Measurements from ENCODE around the gene GATA5.

GATA5 gene

GRCh38 chr20:62415354-62416111 is 60.3 kb downstream of the GATA5 start:
- Histone ChIP-seq H3K9ac (ENCODE audit: low read depth, low read length, poor library complexity) (no peak overlapping the region), H3K4me2 (ENCODE audit: insufficient read depth, low read length, poor library complexity, severe bottlenecking) (no peak overlapping the region), H3K36me3 (replicated peaks in 1 of 2; ENCODE audit: control insufficient read depth in 2 of 2, insufficient read depth in 2 of 2, low read length in 2 of 2) (no peaks in the 10 kb centered on the region), H2BK12ac (ENCODE audit: low read length) (peak overlapping the region; percentile 84), H2BK15ac (ENCODE audit: low read length) (peak overlapping the region; percentile 17), H3K4me3 (ENCODE audit: low read length in 2 of 2) (no peak overlapping the region), H2BK120ac (ENCODE audit: low read depth, low read length) (no peak overlapping the region), H3K4me1 (ENCODE audit: control insufficient read depth in 2 of 2, insufficient read depth in 1 of 2, low read depth in 1 of 2, low read length in 2 of 2) (no peaks in the 10 kb centered on the region), H2AFZ (ENCODE audit: low read length) (no peak overlapping the region), H3K9me3 (replicated peaks in 1 of 2; ENCODE audit: control insufficient read depth in 2 of 2, insufficient read depth in 1 of 2, low read depth in 1 of 2, low read length in 2 of 2) (no peaks in the 10 kb centered on the region), H2BK5ac (ENCODE audit: low read length) (no peak overlapping the region), H3K27me3 (ENCODE audit: control insufficient read depth in 3 of 3, insufficient read depth in 3 of 3, low read depth in 1 of 3, low read length in 3 of 3) (peaks cover 0 to 70% (median 0%) of the 10 kb centered on the region in 3 experiments), H3K23ac (ENCODE audit: low read depth, low read length, poor library complexity) (peak overlapping the region; percentile 80), H4K8ac (ENCODE audit: low read depth, low read length) (no peak overlapping the region), H3K79me1 (ENCODE audit: low read depth, low read length) (no peaks in the 10 kb centered on the region), H3K18ac (ENCODE audit: low read length) (no peak overlapping the region), H4K91ac (ENCODE audit: low read depth, low read length, poor library complexity) (peak overlapping the region; percentile 53), H2AK5ac (ENCODE audit: low read depth, low read length) (peak overlapping the region; percentile 75), H3K14ac (ENCODE audit: low read length) (peak overlapping the region; percentile 8), H3K4ac (ENCODE audit: low read length) (no peak overlapping the region), H3K27ac (replicated peaks; ENCODE audit: low read length) (no peak overlapping the region)
- no peak for DNase-seq (ENCODE audit: low spot score)
- WGBS, 2 donors (ENCODE audit: extremely low coverage in 2 of 2, insufficient read length in 2 of 2, insufficient replicate concordance in 1 of 2): no CpG with 5 or more reads among the region's 24 CpGs

GRCh38 chr20:62413896-62414481 is 61.8 kb downstream of the GATA5 start:
- Histone ChIP-seq H3K4me3 (ENCODE audit: low read length in 2 of 2) (no peak overlapping the region), H3K36me3 (replicated peaks in 1 of 2; ENCODE audit: control insufficient read depth in 2 of 2, insufficient read depth in 2 of 2, low read length in 2 of 2) (no peaks in the 10 kb centered on the region), H3K79me1 (ENCODE audit: low read depth, low read length) (no peaks in the 10 kb centered on the region), H3K18ac (ENCODE audit: low read length) (peak overlapping the region; percentile 71), H3K9ac (ENCODE audit: low read depth, low read length, poor library complexity) (no peak overlapping the region), H2BK5ac (ENCODE audit: low read length) (no peak overlapping the region), H3K23ac (ENCODE audit: low read depth, low read length, poor library complexity) (peak overlapping the region; percentile 65), H3K9me3 (replicated peaks in 1 of 2; ENCODE audit: control insufficient read depth in 2 of 2, insufficient read depth in 1 of 2, low read depth in 1 of 2, low read length in 2 of 2) (no peaks in the 10 kb centered on the region), H2BK12ac (ENCODE audit: low read length) (peak overlapping the region; percentile 84), H3K4ac (ENCODE audit: low read length) (no peak overlapping the region), H3K4me1 (ENCODE audit: control insufficient read depth in 2 of 2, insufficient read depth in 1 of 2, low read depth in 1 of 2, low read length in 2 of 2) (peaks cover 0 to 3% of the 10 kb centered on the region in 2 donors), H2BK120ac (ENCODE audit: low read depth, low read length) (no peak overlapping the region), H2BK15ac (ENCODE audit: low read length) (peak overlapping the region; percentile 85), H4K8ac (ENCODE audit: low read depth, low read length) (no peak overlapping the region), H2AFZ (ENCODE audit: low read length) (no peak overlapping the region), H3K4me2 (ENCODE audit: insufficient read depth, low read length, poor library complexity, severe bottlenecking) (no peak overlapping the region), H4K91ac (ENCODE audit: low read depth, low read length, poor library complexity) (no peak overlapping the region), H3K27me3 (ENCODE audit: control insufficient read depth in 3 of 3, insufficient read depth in 3 of 3, low read depth in 1 of 3, low read length in 3 of 3) (peaks cover 0 to 78% (median 4%) of the 10 kb centered on the region in 3 experiments), H3K27ac (replicated peaks; ENCODE audit: low read length) (no peak overlapping the region), H3K14ac (ENCODE audit: low read length) (peak overlapping the region; percentile 71), H2AK5ac (ENCODE audit: low read depth, low read length) (peak overlapping the region; percentile 84)
- no peak for DNase-seq (ENCODE audit: low spot score)
- no CpG with 5 or more reads among the region's 22 CpGs for WGBS, 2 donors (ENCODE audit: extremely low coverage in 2 of 2, insufficient read length in 2 of 2, insufficient replicate concordance in 1 of 2)
